Astrocyte of the spinal cord (primary cell): ENCODE results near the gene OR3A1.
"Not testable (repeated sequence)": the region's sequence is repeated elsewhere in the genome, so short reads cannot be mapped to it uniquely, and the experiment has no call there.

ENCODE experiments used
- DNase-seq: peaks from one replicate; pipeline ENCODE4 v3.0.0; 2011; ENCODE audit warnings: low read depth, low spot score
- H3K4me3 ChIP-seq: 2 replicates; pipeline ENCODE4 v1.5.1; 2011; ENCODE audit warnings: low read depth, mild to moderate bottlenecking, low read length, moderate library complexity
- CTCF ChIP-seq: IDR thresholded peaks from 2 replicates; pipeline ENCODE4 v1.5.1; 2012; ENCODE audit warnings: low read depth, mild to moderate bottlenecking, low read length, inconsistent platforms
- in situ Hi-C: cut with HindIII; loops from 2 replicates; pipeline ENCODE4 v1.10.0; 2017; ENCODE audit warnings: low sequenced_read_pairs

The OR3A1 gene

GRCh38 chr17:3282901-3283300 lies 15.3 kb downstream of the OR3A1 start:
- no peak for DNase-seq
- in situ Hi-C loops: no loop called here
- no peak overlapping the region for H3K4me3 ChIP-seq
- TF ChIP-seq CTCF: no peak

- TF ChIP-seq CTCF: no peak
- H3K4me3 ChIP-seq: no peak overlapping the region
- in situ Hi-C loops: no loop called here
- no peak for DNase-seq
Measured at GRCh38 chr17:3276126-3276525, 22.0 kb downstream of the OR3A1 start.

GRCh38 chr17:3271072-3271848 lies 26.9 kb downstream of the OR3A1 start:
- DNase-seq: no peak
- no peak overlapping the region for H3K4me3 ChIP-seq
- TF ChIP-seq CTCF: no peak
- in situ Hi-C loops: no loop called here

- in situ Hi-C loops: no loop called here
- H3K4me3 ChIP-seq: no peak overlapping the region
- no peak for DNase-seq
- TF ChIP-seq CTCF: no peak
Measured at GRCh38 chr17:3260600-3260999, 37.6 kb downstream of the OR3A1 start.

GRCh38 chr17:3260163-3260562 lies 38.0 kb downstream of the OR3A1 start:
- no peak for TF ChIP-seq CTCF
- DNase-seq: no peak
- in situ Hi-C loops: no loop called here
- no peak overlapping the region for H3K4me3 ChIP-seq

- DNase-seq: no peak
- in situ Hi-C loops: no loop called here
- TF ChIP-seq CTCF: no peak
- no peak overlapping the region for H3K4me3 ChIP-seq
Measured at GRCh38 chr17:3256575-3256974, 41.6 kb downstream of the OR3A1 start.

GRCh38 chr17:3249013-3249412 lies 49.1 kb downstream of the OR3A1 start:
- in situ Hi-C loops, H3K4me3 ChIP-seq, DNase-seq: not testable (repeated sequence)

GRCh38 chr17:3244841-3245240 lies 53.3 kb downstream of the OR3A1 start:
- DNase-seq, H3K4me3 ChIP-seq, in situ Hi-C loops: not testable (repeated sequence)

GRCh38 chr17:3241044-3241443 lies 57.1 kb downstream of the OR3A1 start:
- in situ Hi-C loops, DNase-seq, H3K4me3 ChIP-seq: not testable (repeated sequence)
